Mesothelial cell of epicardium (in vitro differentiated cells): ENCODE measurements around the gene FAM217B. TPM values are rescaled to one million over a fixed set of nuclear protein-coding genes. Genes with fewer than 3 reads are reported as not detected.

Experiments used
- DNase-seq, 2 experiments: peaks; one replicate each; pipeline ENCODE4 v3.0.0; 2021; ENCODE audit warnings: low spot score in 2 of 2; ENCODE audit not compliant: unreplicated experiment in 2 of 2
- H3K27ac Mint-ChIP-seq: 2 replicates; pipeline ENCODE4 v1.8.0; 2021; ENCODE audit warnings: mixed read lengths
- H3K27me3 Mint-ChIP-seq: 2 replicates; pipeline ENCODE4 v1.8.0; 2021; ENCODE audit warnings: low read depth, mixed read lengths
- H3K36me3 Mint-ChIP-seq: 2 replicates; pipeline ENCODE4 v1.8.0; 2021; ENCODE audit warnings: mixed read lengths
- H3K4me1 Mint-ChIP-seq: 2 replicates; pipeline ENCODE4 v1.8.0; 2021; ENCODE audit warnings: mixed read lengths
- H3K4me3 Mint-ChIP-seq: 2 replicates; pipeline ENCODE4 v1.8.0; 2021; ENCODE audit warnings: mild to moderate bottlenecking, moderate library complexity, mixed read lengths
- H3K9me3 Mint-ChIP-seq: 2 replicates; pipeline ENCODE4 v1.8.0; 2021; ENCODE audit warnings: mixed read lengths
- CTCF ChIP-seq: fragments of 200-600 bp; sonication (generic); IDR thresholded peaks from one replicate; pipeline ENCODE4 v1.5.0; 2021; ENCODE audit warnings: antibody characterized with exemption; ENCODE audit not compliant: unreplicated experiment
- total RNA-seq: library from RNA; stranded (reverse); gene quantifications from 3 replicates; pipeline ENCODE4 v1.2.1, GENCODE V29; 2021

Gene FAM217B
- total RNA-seq, 1 donor from 2014 or later, result 25.7 TPM

GRCh38 chr20:59908855-59909254 is 31.3 kb upstream of the FAM217B start:
- Mint-ChIP-seq H3K27me3 (peaks cover 14% of the 10 kb centered on the region), H3K4me1 (peaks cover 2% of the 10 kb centered on the region), H3K4me3 (no peak overlapping the region), H3K36me3 (no peaks in the 10 kb centered on the region), H3K27ac (no peak overlapping the region), H3K9me3 (no peaks in the 10 kb centered on the region)
- no peak for TF ChIP-seq CTCF
- no peak for DNase-seq

- H3K27ac Mint-ChIP-seq, result no peak overlapping the region
- no peak for TF ChIP-seq CTCF
- H3K4me3 Mint-ChIP-seq, result no peak overlapping the region
- peaks cover 2% of the 10 kb centered on the region for H3K4me1 Mint-ChIP-seq
- H3K9me3 Mint-ChIP-seq, result no peaks in the 10 kb centered on the region
- no peaks in the 10 kb centered on the region for H3K36me3 Mint-ChIP-seq
- no peak for DNase-seq
- peaks cover 6% of the 10 kb centered on the region for H3K27me3 Mint-ChIP-seq
These were observed 29.1 kb upstream of the FAM217B start for GRCh38 chr20:59911041-59911440.

DNA sequence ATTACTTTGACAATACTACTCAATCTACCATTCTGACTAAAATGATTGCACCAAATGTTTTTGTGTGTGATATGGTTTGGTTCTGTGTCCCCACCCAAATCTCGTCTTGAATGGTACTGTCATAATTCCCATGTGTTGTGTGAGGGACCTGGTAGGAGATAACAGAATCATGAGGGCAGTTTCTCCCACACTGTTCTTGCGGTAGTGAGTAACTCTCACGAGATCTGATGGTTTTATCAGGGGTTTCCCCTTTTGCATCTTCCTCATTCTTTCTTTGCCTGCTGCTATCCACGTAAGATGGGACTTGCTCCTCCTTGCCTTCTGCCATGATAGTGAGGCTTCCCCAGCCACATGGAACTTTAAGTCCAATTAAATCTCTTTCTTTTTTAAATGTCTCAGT is 27.6 kb upstream of the FAM217B start:
- no peak overlapping the region for H3K4me3 Mint-ChIP-seq
- H3K27ac Mint-ChIP-seq, result no peak overlapping the region
- H3K36me3 Mint-ChIP-seq, result no peaks in the 10 kb centered on the region
- DNase-seq, result no peak
- H3K9me3 Mint-ChIP-seq, result no peaks in the 10 kb centered on the region
- no peak for TF ChIP-seq CTCF
- H3K4me1 Mint-ChIP-seq, result peaks cover 2% of the 10 kb centered on the region
- peaks cover under 1% of the 10 kb centered on the region for H3K27me3 Mint-ChIP-seq

- Mint-ChIP-seq H3K9me3 (no peaks in the 10 kb centered on the region), H3K27me3 (no peaks in the 10 kb centered on the region), H3K27ac (no peak overlapping the region), H3K36me3 (no peaks in the 10 kb centered on the region), H3K4me3 (no peak overlapping the region), H3K4me1 (peaks cover 19% of the 10 kb centered on the region)
- DNase-seq, result no peak
- peak; percentile 19 for TF ChIP-seq CTCF
These were observed 19.2 kb upstream of the FAM217B start for GRCh38 chr20:59920944-59921343.

DNA sequence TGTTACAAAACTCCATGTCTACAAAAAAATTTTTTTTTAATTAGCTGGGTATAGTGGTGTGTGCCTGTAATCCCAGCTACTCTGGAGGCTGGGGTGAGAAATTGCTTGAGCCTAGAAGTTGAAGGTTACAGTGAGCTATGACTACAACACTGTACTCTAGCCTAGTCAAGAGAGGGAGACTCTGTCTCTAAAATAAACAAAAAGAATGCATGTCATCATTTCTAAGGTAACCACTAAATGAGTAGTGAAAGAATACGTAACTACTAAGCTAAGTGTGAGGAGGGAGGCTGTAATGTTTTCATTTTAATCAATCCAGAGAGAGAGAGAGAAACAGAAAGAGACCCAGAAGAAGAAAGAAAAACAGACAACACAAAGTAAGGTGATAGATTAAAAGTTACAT is 16.7 kb upstream of the FAM217B start:
- DNase-seq, result no peak
- Mint-ChIP-seq H3K4me3 (no peak overlapping the region), H3K36me3 (no peaks in the 10 kb centered on the region), H3K4me1 (peaks cover 33% of the 10 kb centered on the region), H3K9me3 (no peaks in the 10 kb centered on the region), H3K27me3 (no peaks in the 10 kb centered on the region), H3K27ac (no peak overlapping the region)
- no peak for TF ChIP-seq CTCF

DNA sequence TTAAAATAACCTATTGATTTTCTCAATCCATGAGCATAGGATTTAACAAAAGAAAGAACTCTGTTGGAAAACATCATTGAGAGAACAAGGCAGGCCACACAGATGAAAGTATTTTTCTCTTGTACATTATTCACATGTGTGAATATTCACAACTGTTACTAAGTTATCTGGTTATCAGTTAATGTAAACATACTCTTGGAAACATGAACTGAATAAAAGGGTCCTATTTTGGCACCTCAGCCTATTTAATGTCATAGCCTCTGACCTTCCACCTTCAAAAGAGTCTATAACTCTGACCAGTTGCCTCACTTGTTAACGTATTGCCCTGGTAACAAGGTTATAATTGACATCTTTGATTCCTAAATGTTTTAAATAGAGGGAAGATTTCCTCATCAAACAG is 14.8 kb upstream of the FAM217B start:
- DNase-seq, result no peak
- Mint-ChIP-seq H3K9me3 (no peaks in the 10 kb centered on the region), H3K27ac (peak overlapping the region; percentile 84), H3K4me3 (no peak overlapping the region), H3K4me1 (peaks cover 38% of the 10 kb centered on the region), H3K27me3 (no peaks in the 10 kb centered on the region), H3K36me3 (no peaks in the 10 kb centered on the region)
- TF ChIP-seq CTCF, result no peak
